GM12864 (cell line): ENCODE results near the gene TNFAIP8L1.
A peak's percentile ranks its signal among the peaks of the same experiment; 100 is the strongest.

Experiments used
- DNase-seq: peaks from one replicate; pipeline ENCODE4 v3.0.0-alpha.2; 2011; ENCODE audit warnings: low read depth
- H3K4me3 ChIP-seq: 2 replicates; pipeline ENCODE4 v1.5.1; 2011; ENCODE audit warnings: mild to moderate bottlenecking, low read depth, low read length, control low read depth
- TF ChIP-seq, protein P1 (sequence below): IDR thresholded peaks from 2 replicates; pipeline ENCODE4 v1.5.1; 2011; ENCODE audit warnings: low read depth, mild to moderate bottlenecking, moderate library complexity, low read length, control low read depth, inconsistent platforms; ENCODE audit errors: missing control alignments

Gene TNFAIP8L1

DNA sequence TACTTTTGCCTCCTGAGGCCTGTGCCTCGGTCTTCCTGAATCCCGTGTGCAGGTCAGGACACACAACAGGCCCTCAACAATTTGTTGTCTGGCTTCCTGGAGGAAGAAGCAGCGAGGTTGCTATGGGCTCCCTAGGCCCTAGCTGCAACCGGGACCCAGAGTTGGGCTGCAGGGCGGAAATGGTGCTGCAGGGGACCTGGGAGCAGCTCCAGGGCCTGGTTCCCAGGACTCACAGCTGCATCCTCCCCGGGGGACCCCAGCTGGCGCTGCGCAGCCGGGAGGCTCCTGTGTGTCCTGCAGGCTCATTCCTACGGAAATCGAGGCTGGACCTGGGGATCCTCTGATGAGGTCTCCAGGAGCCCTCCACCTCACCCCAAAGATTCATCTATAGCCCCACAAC, 999 bp upstream of the TNFAIP8L1 start:
- TF ChIP-seq, protein P1, sequence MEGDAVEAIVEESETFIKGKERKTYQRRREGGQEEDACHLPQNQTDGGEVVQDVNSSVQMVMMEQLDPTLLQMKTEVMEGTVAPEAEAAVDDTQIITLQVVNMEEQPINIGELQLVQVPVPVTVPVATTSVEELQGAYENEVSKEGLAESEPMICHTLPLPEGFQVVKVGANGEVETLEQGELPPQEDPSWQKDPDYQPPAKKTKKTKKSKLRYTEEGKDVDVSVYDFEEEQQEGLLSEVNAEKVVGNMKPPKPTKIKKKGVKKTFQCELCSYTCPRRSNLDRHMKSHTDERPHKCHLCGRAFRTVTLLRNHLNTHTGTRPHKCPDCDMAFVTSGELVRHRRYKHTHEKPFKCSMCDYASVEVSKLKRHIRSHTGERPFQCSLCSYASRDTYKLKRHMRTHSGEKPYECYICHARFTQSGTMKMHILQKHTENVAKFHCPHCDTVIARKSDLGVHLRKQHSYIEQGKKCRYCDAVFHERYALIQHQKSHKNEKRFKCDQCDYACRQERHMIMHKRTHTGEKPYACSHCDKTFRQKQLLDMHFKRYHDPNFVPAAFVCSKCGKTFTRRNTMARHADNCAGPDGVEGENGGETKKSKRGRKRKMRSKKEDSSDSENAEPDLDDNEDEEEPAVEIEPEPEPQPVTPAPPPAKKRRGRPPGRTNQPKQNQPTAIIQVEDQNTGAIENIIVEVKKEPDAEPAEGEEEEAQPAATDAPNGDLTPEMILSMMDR: no peak
- H3K4me3 ChIP-seq: no peak overlapping the region
- no peak for DNase-seq

DNA sequence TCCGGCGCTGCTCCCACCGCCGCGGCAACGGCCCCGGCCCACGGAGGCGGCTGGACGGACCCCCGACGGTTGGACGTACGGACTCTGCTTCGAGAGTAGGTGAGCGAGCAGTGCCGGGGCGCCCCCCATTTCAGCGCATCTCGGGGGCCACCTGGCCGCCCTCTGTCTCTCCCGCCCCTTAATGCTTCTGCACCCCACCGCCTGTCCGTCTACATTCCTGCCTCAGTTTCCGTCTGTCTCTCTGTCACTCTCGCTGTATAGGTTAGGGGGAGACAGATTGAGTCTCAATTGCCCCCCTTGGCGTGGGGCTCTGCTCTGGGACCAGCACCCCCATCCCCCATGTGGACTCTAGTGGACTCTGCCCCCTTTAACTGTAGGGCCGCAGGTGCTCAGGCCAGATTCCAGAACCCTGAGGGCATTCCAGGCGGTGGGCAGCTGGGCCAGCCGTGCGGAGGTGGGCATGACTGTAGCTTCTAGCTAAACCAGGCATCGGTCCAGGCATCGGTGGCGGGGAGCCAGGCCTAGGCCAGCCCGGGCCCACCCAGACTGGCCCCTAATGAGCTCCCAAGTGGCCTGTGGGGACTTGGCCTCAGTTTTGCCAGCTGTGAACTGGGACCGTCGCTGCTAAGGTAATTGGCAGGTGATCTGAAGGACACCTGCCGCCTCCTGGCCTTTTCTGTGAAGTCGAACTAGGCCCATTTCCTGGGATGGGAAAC, 373 bp downstream of the TNFAIP8L1 start:
- no peak for DNase-seq
- peak overlapping the region; percentile 96 for H3K4me3 ChIP-seq
- TF ChIP-seq, protein P1: no peak

DNA sequence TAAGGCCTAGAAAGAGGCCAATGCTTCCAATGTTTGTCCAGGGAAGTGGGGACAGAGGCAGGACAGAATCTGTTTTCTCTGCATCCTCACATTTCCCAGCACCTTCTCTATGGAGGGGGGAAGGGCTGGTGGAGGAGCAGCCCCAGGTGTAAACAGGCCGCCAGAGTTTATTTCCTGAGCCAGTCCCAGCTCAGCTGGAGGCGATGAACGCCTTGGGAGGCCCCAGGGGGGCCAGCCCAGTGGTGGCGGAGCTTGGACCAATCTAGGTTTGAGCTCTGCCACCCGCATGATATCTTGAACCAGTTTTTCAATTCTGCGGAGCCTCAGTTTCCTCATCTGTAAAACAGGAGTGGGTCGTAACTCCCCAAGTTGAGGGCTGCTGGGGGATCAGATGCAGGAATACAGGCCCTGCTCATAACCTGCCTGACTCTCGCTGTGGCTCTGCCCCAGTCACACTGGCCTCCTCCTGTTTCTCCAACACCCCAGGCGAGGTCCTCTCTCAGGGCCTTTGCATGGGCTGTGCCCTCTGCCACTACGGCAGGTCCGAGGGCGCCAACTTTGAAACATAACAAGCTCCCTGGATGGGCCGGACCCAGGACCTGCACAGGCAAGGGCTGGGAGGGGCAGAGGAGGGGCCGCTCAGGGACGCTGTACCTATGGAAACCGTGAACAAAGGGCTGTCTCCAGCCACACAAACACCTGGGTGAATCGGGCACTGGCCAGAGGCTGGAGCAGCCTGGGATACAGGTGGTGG, 1.1 kb downstream of the TNFAIP8L1 start:
- H3K4me3 ChIP-seq: peak overlapping the region; percentile 96
- TF ChIP-seq, protein P1: no peak
- no peak for DNase-seq

DNA sequence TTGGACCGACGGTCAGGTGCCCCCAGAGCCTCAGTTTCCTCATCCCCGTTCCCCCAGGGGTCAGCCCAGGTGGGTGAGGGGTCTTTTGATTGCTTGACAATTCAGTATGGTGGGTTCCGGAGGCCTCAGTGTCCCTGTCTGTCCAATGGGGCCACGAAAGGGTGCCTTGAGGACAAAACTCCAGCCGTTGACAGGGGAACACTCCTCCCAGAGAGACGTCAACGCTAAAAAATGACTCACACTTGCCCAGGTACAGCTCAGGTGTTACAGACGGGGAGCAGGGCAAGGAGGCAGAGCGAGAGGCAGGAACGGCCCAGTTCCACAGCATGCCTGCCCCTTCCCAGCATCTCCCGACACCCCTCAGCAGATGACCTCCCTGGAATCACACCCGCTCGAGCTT, 1.8 kb downstream of the TNFAIP8L1 start:
- TF ChIP-seq, protein P1: no peak
- no peak overlapping the region for H3K4me3 ChIP-seq
- no peak for DNase-seq

DNA sequence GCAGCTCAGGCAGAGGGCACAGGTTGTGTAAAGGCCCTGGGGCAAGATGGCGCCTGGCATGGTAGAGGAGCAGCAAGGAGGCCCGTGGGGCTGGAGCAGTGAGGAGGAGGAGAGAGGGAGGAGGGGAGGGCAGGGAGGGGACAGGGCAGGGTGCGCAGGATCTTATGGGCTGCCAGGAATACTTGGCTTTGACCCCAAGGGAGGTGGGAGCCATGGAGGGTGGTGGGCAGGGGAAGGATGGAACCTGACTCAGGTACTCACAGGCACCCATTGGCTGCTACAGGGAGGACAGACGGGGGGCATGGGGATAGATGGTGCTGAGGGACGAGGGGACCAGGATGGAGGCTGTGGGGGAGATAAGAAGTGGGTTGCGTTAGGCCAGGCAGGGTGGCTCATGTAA, 3.3 kb downstream of the TNFAIP8L1 start:
- TF ChIP-seq, protein P1: no peak

DNA sequence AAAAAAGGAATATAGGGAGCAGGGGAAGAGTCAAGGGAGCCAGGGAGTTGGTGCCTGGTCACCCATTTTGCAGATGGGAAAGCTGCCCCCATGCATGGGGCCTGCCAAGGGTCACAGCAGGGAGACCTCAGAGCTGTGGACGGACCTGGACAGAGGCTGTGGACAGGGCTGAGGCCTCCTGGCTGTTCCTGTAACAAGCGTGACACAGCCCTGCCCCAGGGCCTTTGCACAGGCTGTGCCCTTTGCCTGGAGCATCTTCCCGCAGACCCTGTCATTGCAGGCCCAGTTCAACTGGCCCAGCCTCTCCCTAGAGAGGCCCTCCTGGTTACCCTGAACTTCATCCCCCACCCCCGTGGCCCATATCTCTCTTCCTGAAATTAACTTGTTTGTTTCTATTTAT, 6.4 kb downstream of the TNFAIP8L1 start:
- H3K4me3 ChIP-seq: no peak overlapping the region
- DNase-seq: no peak
- TF ChIP-seq, protein P1: no peak

More for the DNA sequence above, 3.3 kb downstream of the TNFAIP8L1 start:
- DNase-seq: no peak
- no peak overlapping the region for H3K4me3 ChIP-seq
